ENCODE data around the gene PRR5L. TPM values are rescaled to one million over a fixed set of nuclear protein-coding genes. Genes with fewer than 3 reads are reported as not detected.

Gene PRR5L
- total RNA-seq, 1 donor from 2014 or later = 8.1 TPM

GRCh38 chr11:36403661-36404060 lies 107.6 kb downstream of the PRR5L start:
- no peak for DNase-seq

GRCh38 chr11:36404831-36405230 lies 108.7 kb downstream of the PRR5L start:
- DNase-seq = no peak

GRCh38 chr11:36405585-36406367 lies 109.7 kb downstream of the PRR5L start:
- no peak for DNase-seq

DNA sequence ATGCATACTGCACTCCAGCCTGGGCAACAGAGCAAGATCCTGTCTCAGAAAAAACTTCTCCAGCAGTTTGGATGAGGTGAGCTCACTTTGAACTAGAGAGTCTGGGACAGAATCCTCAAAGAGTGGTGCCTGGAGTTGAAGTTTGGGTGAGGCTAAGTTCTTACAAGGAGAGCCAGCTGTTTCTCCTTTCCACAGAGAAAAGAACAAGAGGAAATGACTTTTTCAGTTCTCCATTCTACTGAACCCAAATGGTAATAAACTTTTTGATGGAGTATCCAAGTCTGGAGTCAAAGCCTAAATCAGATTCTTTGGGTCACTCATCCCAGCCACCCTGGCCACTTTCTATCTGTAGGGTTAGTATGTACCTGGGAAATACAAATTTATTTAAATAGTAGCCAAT lies 111.3 kb downstream of the PRR5L start:
- DNase-seq = no peak

DNA sequence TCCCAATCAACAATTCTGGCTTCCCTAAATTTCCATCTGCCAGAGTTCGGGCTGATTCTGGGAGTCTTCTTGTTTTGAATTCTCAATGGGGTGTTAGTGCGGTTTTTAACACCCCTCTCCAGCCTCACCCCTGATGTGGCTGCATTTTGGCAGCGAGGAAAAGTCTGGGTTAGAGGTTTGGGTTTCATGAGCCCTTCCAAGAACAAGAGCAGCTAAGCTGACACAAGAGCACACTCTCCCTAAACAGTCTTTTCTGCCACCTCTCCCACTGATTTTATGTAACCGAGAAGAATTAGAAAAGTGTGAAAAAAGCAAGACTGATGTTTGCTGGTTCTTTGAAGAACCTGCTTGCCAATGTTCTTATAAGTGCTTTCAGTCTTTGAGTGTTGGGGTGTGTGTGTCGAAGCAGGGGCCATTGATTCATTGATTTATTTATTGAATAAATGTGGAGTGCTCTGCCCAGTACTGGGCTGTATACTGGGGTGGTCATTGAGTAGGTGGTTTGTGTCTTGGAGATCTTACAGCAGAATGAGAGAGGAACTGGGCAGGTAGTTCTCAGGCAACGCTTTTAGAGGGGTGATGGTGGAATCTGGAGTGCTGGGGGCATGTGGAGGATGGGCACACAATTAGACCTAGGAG lies 112.5 kb downstream of the PRR5L start:
- no peak for DNase-seq

GRCh38 chr11:36409152-36409816 lies 113.2 kb downstream of the PRR5L start:
- DNase-seq = no peak

DNA sequence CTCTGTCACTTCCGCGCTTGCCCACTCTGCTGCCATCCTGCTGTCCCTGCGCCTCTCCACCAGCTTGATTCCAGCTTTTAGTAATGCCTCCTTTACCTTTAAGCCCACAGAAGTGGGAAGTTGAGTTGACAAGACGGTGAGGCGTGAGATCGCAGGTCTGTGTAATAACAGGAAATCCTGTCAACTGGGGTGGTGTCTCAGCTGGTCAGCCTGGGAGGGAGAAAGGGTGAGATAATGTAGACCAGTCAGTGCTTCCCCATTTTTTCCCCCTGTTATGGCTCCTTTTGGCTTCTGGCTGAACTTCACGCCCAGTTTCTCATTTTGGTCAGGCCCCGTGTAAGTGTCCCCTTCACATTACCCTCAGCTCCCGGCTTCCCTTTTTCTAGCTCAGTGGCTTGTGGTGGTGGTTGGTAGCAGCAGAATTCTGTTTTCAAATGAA lies 115.1 kb downstream of the PRR5L start:
- DNase-seq = no peak

- no peak for DNase-seq
These were observed 116.8 kb downstream of the PRR5L start for GRCh38 chr11:36412781-36413383.

DNA sequence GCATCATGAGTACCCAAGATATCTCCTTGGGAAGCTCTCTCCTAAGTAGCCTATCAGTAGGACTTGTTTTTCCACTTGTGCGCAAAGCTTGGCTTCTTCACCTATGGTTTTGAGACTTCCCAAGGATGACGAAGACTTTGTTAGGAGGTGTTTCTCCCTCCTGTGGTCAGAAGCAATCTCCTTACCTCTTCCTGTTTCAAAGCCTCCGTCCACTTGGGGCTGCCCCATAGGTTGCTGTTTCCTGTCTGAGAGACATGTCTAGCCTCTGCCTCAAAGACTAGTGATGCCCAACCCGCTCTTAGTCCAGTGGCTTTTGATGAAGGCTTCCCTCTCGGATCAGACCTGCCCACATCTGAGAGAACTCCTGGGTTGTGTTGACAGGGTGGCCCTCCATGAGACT lies 121.1 kb downstream of the PRR5L start:
- no peak for DNase-seq

GRCh38 chr11:36419791-36420424 lies 123.8 kb downstream of the PRR5L start:
- DNase-seq = no peak

GRCh38 chr11:36421546-36422155 lies 125.6 kb downstream of the PRR5L start:
- no peak for DNase-seq

DNA sequence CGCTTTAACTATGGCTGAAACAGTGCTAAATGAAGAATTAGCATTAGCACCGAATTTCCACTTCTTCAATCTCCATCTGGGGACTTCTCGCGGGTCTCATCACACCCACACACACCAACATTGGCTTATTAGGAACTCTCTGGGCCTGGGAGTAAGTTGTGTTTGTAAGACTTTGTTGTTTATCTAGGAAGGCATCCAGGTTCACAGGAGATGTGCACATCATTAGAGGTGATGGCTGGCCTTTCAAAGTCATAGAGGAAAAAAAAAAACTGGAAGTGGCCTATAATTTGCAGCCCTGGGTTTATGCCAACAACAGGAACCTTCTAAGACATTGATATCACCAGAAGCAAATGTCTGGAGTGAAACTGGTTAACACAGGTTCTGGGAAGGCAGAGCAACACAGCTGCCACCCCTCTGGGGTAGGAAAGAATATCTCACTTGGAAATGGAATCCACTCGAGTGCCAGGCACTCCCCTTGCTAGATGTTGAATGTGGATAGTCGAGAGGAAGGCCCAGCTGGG lies 129.5 kb downstream of the PRR5L start:
- no peak for DNase-seq

- no peak for DNase-seq
These were observed 130.2 kb downstream of the PRR5L start for GRCh38 chr11:36426226-36426848.

DNA sequence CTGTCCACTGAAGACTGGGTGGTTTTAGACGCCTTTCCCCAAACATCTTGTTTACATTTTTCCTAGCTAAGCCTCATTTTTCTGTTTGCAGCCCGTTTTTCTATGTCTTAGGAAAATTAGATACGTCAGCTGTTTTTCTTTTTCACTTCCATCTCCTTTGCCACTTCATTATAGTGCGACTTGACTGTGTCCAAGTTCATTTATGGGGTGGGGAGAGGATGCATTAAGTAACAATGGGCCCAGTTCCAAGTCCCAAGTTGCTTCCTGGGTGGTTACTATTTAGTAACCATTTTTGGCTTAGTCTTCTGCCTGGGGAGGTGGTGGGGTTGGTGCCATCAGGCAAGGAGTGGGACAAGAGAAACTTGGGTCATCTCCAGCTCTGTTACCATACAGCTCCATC lies 131.0 kb downstream of the PRR5L start:
- DNase-seq = no peak

GRCh38 chr11:36427876-36428275 lies 131.8 kb downstream of the PRR5L start:
- DNase-seq = no peak

- no peak for DNase-seq
These were observed 135.5 kb downstream of the PRR5L start for GRCh38 chr11:36431429-36432092.

DNA sequence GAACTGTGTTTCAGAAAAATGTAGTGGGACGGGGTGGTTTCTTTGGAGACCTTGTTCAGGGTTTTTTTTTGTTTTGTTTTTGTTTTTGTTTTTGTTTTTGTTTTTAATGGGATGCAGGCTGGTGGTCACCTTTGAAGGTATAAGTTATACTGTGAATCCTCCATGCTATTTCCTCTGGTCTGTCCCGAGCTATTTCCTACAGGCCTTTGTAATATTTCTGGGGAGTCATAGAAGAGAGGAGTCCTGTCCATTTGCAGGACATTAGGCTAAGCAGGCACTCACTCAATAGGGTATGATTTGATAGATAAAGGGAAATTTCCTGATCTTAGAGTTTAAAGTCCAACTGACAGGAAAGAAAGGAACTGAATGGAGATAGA lies 136.0 kb downstream of the PRR5L start:
- no peak for DNase-seq

DNA sequence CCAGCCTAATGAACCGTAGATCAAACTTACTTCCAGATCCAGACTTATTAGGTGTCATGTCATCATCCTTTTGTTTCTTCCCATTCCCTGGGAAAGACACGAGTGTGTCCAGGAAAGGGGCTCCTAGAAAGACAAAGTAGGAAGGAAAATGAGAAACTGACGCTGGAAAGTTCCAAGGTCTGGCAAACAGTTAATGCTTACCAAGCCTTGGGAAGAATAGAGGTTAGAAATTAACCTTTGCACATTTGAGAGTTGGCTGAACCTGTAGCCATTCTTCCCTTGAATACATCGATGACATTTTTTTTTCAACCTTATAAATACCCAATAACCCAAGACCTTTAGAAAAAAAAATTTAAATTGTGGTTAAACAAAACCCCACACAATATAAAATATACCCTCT lies 136.7 kb downstream of the PRR5L start:
- DNase-seq = no peak

- DNase-seq = no peak
These were observed 140.0 kb downstream of the PRR5L start for GRCh38 chr11:36436064-36436463.

DNA sequence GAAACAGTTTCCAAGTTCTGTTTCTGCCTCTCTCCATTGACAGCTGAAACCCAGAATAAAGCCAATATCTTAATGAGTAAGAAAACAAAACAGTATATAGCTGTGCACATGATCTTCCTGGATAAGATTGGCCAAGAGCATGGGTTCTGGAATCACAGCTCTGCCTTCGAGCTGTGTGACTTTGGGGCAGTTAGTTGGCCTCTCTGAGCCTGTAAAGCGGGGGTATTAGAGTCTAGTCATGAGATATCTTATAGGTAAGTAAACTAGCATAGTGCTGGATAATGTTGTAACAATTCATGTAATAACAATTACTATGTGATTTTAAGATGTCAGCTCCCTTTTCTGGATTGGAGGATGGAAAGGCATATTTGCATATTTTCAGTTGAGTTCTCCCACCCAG lies 140.5 kb downstream of the PRR5L start:
- DNase-seq = no peak

DNA sequence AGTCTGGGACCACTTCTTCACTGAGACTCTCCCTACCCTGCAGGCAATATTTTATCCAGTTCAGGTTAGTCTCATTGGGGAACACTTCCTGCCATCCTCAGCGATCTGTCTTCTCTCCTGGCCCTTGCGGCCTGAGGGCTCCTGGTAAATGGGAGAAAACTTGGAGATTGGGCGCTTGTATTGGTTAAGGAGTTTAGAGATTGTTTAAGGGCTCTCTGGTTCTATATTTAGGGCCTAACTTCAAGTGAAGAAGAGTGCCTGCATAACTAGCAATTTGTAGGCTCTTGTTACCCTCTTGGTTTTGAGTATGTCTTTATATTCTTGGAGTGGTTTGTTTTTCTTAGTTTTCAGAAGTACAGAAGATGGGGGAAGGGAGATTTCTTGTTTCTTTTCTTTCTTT lies 141.3 kb downstream of the PRR5L start:
- no peak for DNase-seq
